ENCODE measurements around the gene CD46.

The CD46 gene

DNA sequence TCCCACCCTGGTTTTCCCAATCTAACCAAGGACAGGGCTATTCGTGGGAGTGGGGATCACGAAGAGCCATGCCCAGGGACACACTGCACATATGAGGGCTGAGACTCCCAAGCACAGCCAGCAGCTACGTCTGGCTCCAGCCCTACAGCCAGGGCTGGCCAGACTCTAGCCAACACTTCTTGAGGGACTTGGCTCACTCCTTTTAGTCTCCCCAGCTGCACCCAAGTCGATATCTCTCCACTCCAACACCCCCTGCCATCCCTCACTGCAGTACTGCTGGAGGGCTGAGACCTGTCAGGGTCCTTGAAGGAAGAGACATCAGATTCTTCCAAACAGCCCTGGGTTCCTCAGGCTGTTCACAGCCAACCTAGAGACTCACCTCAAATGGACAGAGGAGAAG lies 62.6 kb downstream of the CD46 start:
- no peak for DNase-seq (ENCODE audit: low read depth)

DNA sequence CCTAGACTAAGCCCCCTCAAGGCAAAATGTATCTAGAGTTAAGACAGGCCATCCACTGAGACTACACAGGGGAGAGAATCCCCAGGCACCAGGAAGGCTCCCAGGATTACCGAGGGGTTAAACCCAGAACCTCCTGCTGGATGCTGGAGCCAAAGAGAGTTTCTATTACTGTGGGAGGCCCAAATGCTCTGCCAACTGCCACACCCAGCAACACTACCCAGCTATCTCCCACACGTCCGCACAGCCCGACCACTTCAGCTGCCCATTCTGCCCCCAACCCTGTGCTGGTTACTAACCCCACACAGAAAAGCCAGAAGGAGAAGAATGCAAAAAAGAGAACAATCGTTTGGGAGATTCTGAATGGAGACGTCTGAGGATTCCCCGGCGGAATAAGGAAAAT lies 63.6 kb downstream of the CD46 start:
- no peak for DNase-seq (ENCODE audit: low read depth)

DNA sequence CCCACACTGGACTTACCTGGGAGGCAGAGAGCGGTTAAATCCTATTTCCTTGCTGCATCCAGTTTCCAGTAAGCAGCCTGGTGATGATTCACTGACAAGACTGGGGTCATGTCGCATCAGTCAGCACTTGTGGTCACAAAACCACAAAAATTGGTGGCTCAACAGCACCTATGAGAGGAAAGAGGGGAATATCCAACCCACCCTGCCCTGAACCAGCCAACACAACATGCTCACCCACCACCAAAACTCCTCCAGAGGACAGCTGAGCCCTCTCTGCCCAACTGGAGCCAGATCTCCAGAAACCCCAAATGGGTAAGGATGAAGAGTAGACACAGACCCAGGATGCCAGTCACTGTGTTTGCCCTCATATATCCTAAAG lies 64.0 kb downstream of the CD46 start:
- DNase-seq (ENCODE audit: low read depth) = no peak

DNA sequence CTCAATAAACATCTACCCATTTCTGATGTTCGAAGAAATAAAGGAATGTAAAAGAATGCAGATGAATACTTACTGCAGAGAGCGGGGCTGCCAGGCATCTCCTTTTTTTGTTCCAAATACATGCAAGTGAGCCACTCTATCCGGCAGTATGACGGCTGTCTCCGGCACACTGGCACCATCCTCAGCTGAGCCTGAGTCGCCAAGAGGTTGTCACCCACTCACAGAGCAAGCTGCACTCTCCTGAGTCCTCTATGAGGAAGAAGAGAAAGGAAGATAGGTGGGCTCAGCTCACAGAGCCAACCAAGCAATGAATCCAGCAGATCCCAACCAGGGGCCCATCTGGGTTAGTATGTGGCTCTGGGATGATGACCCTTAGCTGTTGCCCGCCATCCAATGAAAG lies 65.3 kb downstream of the CD46 start:
- DNase-seq (ENCODE audit: low read depth) = no peak

DNA sequence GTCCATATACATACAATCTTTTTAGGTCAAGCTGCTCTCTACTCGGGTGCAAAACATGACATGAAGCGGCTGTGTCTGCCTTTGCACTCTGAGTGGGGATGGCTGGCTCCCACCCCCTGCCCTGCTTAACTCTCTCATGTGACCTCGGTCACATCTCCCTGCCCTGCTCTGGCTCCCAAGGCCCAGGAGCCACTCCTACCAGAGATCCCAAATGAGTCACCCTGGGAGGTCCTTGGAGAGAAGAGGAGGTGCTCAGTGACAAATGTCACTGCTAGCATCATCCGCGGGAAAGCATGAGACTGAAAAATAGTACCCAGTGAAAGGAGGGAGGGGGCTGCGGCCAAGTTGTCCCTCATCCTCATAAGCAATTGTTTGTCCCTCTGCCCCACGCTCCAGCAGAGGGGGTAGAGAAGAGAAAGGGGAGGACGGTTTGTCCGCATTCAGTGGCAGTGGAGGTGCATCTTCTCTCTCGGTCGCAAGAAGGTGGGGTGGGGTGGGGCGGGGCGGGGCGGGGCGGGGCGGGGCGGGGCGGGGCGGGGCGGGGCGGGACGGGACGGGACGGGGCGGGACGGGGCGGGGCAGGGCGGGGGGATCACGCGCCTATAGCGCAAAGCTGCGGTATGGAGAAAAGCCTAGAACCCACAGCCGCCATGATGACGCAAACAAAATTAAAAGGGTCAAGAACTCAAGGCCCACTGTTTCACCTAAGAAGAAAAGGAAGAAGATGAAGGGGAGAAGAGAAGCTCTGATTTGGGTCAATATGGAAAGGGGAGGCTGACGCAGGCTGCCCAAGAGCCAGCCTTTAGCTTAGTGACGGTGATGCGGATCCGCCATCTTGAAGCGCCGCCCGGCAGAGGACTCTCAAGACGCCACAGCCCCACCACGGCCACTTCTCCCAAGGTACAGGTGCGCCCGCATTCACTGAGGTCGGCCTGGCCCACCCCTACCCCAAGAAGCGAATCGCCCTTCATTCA lies 66.2 kb downstream of the CD46 start:
- no peak for DNase-seq (ENCODE audit: low read depth)

DNA sequence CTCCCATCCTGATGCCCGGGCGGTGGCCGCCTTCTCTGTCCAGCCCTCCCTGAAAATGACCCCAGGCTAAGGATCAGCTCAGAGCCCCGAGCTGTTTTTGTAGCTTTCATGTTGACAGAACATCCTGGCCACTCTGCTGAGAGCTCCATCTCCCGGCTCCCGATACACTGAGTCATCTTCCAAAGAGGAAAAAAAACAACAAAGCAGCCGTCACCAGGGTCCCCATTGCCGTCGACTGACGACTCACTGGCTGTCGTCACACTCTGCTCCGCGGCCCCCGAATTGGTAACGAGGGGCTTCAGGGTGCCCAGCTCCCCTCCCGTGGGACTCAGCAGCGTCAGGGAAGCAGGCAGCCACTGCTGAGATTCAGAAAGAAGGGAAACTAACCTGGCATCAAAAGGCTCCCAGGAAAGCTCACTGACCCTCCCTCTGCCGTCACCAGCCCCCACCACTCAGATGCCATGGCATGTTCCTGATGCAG lies 67.2 kb downstream of the CD46 start:
- no peak for DNase-seq (ENCODE audit: low read depth)

DNA sequence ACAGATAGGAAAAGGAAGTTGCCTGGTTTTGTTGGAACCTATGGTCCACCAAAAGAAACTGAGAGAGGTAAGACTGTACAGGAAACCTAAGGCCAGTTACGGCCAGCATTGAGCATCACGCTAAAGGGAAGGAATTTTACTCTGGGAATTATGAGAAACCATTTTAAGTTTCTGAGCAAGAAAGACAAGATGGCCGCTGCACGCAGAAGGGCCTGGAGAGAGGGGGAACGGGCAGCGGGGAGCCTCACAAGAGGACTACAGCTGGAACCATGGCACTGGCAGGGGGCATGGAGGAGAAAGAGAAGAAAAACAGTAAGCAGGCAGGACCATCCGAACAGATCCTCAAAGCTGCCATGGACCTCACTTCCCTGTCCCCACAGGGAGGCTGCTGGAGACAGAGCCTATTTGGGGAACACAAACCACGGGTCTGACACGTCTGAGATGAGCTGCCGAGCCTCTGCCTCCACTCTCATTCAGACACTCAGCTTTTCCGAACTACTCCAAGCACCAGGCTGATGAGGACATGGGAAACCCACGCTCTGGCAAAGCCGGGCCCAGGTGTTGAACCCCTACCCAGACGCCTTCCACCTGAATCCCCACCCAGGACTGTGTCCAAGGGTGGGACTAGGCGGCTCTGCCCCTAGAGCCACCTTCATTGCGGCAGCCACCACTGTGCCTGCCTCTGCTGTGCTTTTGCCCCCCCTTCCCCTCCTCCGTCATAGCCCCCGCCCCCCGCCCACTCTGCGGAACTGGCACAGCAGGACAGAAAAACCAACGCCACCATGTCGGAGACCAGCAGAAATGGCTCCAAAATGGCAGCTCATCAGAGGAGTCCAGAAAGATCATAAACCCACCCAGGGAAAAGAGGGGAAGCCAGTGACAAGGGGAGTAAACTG lies 69.0 kb downstream of the CD46 start:
- DNase-seq (ENCODE audit: low read depth) = no peak

DNA sequence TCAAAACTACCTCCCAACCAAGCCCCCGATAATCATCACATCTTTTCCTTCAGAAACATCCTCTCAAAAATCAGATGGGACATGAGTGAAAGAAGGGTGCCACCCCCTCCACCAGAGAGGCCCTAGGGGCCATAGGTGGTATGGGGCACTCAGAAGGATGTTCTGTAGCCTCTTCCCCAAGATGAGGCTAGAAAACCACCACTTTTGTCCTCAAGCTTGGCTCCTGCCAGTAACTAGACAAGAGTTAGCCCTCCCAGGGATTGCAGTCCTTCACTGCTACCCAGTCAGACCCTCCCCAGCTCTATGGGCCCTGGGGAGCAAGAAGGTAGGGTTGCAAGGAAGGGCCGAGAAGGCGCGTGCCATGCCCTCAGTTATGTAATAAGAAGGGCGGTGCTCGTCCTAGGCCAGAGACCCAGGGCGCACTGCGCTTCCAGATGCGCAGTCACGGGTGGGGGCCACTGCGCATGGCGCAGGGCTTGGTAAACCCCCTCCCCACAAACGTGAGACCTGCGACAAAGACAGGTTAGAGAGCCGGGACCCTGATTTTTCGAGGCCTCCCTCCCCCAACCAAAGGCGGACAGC lies 69.7 kb downstream of the CD46 start:
- DNase-seq (ENCODE audit: low read depth) = no peak

DNA sequence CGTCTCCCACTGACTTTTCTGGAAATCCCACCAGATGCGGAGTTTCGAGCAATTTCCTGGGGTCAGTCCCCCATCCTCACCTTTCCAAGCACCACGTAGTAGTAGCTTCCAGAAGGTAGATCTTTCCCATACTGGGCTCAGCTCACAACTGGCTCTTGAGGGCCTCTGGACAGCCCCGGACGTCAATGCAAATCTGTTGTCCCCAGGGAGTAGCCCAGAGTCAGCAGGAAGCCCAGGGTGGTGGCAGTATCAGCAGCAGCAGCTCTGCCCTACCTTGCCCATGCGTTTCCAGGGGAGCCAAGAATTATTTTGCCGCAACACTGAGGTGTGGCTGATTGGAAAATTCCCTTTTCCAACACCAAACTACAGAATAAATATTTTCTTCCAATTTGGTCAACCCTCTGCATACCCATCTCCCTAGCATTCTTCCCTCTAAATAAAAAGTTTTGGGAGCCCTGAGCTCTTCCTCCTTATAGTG lies 70.3 kb downstream of the CD46 start:
- no peak for DNase-seq (ENCODE audit: low read depth)

DNA sequence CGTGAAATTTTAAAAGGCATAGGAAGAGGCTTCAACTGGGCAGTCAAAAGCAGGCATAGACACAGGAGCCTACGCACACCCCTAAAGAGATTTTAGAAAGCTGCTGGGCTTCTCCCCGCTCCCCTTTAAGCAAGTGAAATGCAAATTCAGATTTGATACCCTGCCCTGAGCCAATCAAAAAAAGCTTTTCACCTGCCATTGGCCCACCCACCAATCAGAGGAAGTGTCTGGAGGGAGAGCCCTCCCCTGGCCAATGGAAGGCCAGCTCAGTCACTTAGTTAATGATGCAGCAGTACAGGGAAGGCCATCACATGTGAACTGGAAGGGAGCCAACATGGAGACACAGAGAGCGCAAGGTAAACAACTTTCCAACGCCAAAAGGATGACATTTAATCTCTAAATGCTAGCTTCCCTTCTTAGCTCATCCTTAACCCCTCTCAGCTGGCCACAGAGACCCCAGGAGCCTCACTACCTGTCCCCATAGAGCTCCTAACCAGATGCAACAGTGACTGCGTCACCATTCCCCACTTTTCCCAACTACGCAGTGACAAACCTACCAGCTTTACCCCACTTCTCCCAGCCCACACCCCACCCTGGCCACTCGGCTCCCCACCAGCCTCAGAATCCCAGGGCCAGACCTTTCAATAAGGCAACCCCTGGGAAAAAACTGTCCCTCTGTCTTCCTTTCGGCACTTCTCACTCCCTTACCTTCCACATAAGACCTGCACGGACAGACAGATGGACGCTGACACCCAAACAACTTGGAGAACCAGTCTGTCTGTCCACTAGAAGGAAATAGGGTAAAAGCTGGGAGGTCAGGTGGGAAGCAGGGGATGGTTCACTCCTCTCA lies 71.0 kb downstream of the CD46 start:
- peak; percentile 66 for DNase-seq (ENCODE audit: low read depth)

DNA sequence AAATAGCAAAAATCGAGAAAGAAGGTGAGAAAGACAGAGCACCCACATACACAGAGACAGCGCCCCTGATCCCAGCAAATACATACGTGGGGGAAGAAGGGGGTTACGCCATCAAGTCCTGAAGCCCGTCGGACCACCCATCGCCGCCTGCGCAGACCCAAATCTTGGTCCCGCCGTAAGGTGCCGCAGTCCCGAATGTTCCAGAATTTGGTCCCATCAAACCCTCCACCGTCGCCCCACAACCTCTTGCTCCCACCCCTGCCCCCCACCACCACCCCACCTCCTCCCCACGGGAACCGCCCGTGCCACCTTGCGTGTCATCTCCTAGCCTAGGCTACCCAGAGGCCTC lies 71.7 kb downstream of the CD46 start:
- no peak for DNase-seq (ENCODE audit: low read depth)

DNA sequence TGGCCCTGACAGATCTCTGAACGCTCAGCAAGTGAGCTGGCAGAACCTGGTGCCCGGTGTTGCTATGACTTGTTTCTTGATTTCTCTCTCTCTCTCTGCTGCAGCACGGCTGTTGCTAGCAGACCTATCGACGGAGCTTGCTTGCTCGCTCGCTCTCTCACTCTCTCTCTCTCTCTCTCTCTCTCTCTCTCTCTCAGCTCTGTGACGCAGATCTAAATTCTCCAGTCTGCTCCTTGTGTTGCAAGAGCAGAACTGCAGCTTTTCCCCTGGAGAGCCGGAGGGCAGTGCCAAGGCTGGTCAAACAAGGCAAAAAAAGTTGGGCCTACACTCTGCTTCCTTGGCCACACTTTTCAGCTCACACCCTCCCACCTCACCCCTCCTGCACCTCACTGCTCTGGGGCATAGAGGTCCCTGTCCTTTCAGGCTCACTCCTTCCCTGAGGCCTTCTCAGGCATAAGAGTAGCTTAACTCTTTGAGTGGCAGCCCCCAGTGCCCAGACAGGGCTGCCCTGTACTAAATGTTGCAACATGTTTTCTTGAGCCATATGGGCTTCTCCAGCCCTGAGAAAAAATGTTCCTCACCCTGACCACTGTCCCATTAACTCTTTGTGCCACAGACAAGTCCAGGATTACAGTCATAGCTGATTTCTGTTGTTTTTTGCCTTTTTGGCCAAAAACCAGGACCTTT lies 72.2 kb downstream of the CD46 start:
- peak; percentile 60 for DNase-seq (ENCODE audit: low read depth)

DNA sequence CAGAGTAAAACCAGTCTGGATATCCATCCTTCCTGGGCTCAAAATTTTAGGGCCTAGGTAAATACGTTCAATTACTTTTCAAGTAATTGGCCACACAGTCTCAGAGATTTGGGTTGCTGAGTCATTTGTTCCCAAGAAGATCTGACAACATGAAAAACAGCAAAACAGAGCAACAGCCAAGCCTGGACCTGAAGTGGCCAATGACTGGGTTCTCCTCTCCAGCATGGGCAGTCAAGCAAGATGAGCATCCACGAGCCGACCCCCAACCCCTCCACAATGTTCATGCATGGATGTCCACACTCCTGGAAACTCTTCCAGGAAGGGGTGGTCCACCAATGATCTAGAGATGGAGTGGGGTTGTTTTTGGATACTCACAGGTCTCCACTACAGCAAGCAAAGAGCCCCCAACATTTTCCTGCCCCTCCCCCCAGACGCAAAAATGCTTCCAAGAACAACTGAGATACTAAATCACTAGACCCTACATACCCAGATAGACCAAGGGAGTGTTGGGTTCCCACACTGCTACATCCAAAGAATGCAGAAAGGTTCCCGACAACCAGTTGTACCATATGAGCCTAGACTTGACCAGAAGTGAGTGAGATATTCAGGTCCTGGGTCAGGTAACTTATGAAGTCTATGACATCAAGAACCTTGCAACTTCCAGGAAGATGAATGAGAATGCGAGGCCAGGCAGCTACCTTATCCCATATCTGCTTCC lies 73.0 kb downstream of the CD46 start:
- DNase-seq (ENCODE audit: low read depth) = no peak

DNA sequence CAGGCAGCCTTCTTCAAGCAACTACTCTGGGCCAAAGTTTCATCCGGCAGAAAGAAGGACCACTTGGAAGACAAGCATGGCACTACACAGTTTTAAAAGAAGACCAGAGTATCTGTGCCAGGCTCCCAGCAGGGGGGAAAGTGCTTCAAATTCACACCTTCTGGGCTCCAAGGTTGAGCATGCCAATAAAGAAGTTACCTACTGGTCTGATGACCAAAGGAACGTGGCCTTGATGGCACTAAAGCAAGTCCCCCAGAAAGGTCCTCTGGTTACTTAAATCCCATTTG lies 73.5 kb downstream of the CD46 start:
- no peak for DNase-seq (ENCODE audit: low read depth)

DNA sequence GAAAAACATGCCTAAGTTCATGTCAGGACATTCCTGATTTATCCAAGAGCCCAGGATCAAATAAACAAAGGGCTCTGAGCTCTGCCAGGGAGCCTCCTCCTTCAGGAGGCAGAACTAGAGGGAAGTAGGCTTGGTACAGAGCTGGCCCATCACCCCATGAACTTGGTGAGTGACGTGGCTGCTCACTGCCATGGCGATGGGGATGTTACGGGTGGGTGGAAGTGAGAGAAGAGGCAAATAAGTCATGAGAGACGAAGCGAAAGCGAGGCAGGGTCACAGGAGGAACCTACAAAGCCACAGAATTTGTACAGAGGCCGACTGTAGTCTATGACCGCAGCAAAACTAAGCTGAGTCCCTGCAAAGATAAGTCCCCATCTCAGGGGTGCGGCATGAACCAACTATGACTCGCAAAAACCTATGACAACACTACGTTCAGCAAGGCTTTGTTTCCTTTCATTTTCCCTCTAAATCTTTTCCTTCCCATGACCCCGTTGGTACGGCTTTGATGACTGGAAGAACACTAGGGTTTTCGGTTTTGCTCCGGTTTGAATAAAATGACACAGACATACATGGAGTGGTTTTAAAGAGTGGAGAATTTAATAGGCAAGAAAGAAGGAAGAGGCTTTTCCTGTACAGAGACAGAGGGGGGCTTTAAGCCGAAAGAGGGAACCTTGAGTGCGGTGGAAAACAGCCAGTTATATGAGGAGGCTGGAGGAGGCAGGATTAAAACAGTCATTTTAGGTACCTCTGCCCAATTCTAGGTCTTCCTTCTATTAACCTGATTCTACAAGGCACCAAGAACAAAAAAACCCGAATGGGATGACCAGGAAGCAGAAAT lies 74.1 kb downstream of the CD46 start:
- DNase-seq (ENCODE audit: low read depth) = peak; percentile 79

DNA sequence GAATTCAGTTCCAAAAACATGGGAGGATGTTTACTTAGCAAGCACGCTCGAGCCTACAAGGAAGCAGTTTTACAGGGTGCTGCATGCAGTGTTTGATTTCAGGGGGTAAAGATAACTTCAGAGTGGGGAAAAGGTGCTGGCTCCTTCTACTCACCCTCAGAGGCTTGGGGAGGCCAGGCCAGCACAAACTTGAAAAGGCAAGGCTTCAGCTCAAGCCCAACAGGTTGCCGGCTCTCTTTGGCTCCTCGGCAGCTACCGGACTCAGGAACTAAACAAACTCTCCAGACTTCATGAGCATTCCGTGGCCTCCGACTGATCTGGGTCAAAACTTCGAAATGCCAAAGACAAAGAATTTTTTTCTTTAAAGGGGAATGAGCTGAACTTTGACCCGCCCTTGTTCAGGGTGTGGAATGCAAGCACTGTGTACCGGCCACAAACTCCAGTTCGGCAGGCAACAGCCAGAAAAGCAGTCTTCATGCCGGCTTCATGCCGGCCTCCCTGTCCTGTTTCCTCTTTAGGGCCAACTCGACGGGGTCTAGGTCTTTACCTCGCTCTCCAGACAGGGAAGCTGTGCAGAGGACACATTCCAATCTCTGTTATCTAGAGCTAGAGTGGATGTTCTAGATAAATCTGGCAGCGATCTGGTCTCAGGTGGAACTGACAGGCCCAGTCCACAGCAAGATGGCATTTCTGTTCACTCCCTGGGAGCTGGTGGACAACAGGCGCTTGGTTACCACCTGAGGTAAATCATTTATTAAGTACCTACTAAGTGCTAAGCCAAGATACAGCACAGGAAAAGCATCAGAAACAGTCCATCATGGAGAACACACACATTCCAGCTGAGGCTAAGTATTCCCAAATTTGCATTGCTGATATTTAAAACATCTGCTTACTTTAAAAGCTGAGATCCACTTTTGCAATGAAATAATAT lies 75.0 kb downstream of the CD46 start:
- DNase-seq (ENCODE audit: low read depth) = no peak

DNA sequence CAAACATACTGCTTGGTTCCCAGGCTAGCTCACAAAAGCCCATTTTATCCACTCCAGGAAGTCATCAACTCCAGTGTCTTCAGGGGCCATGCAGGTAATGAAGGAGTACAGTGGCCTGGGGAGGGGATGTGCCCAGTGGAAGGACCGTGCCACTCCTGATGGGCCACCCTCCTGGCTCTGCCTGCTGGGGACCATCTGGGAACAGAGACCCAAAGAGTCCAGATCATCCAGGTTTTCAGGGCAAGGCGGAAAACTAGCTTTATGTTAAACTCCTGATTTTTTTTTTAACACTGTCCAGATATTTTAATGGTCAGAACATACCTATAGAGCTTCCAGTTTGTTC lies 75.6 kb downstream of the CD46 start:
- no peak for DNase-seq (ENCODE audit: low read depth)

DNA sequence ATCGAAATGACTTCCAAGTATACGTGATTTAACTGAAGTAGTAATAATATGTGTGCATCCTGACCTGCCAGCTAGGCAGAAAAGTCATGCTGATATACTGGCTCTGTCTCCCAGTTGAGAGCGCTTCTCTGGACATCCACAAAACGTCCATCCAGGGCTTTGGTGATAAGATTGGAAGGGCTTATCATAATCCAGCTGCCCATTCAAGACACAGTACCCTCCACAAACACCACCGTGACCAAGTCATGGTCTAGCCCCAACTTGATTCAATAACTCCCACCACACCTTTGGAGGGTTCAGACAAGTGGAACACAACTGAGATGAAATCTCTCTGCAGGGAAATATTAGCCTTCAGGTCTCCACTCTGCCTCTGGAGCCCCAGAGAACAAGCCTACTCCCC lies 76.2 kb downstream of the CD46 start:
- no peak for DNase-seq (ENCODE audit: low read depth)
